Muscle layer of colon (tissue), 2 donors: Measurements from ENCODE around the gene ZNF423.
A peak's percentile ranks its signal among the peaks of the same experiment; 100 is the strongest.

Source experiments
- H3K27ac ChIP-seq: one replicate; pipeline ENCODE4 v1.7.0; 2013; ENCODE audit warnings: low read depth, mild to moderate bottlenecking, low read length, moderate library complexity
- H3K27me3 ChIP-seq, 2 donors: one replicate each; pipeline ENCODE4 v1.7.0; 2013; ENCODE audit warnings: low read length in 2 of 2, mild to moderate bottlenecking in 2 of 2; ENCODE audit not compliant: insufficient read depth in 2 of 2, control insufficient read depth in 1 of 2
- H3K36me3 ChIP-seq: one replicate; pipeline ENCODE4 v1.7.0; 2013; ENCODE audit warnings: mild to moderate bottlenecking, low read length; ENCODE audit not compliant: insufficient read depth
- H3K4me1 ChIP-seq: one replicate; pipeline ENCODE4 v1.7.0; 2013; ENCODE audit warnings: mild to moderate bottlenecking, low read length; ENCODE audit not compliant: insufficient read depth
- H3K4me3 ChIP-seq, 2 donors: one replicate each; pipeline ENCODE4 v1.7.0; 2013; ENCODE audit warnings: low read length in 2 of 2, low read depth in 1 of 2, mild to moderate bottlenecking in 1 of 2, moderate library complexity in 1 of 2
- H3K9ac ChIP-seq: one replicate; pipeline ENCODE4 v1.7.0; 2013; ENCODE audit warnings: low read length
- H3K9me3 ChIP-seq: one replicate; pipeline ENCODE4 v1.7.0; 2013; ENCODE audit warnings: mild to moderate bottlenecking, low read length
- donor health status: abdominal sarcoma.
- donor health status: Adenocarcinoma of cecum.

The ZNF423 gene

DNA sequence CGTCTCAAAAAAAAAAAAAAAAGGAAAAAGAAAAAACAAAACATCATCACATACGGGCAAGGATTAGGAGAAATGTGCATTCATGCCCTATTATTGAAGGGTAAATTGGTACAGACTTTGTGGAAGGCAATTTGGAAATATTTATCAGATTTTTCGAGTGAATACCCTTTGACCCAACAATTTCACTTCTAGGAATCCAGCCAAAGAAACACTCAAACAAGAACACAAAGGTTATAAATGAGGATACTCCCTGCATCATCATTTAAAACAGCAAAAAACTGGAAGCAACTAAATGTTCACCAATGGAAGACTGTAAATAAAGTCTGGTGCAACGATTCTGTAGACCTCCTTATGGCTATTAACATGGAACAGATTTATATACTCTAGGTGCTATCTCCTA lies 12.9 kb downstream of the ZNF423 start:
- H3K9me3 ChIP-seq: no peaks in the 10 kb centered on the region
- peaks cover 0 to 3% of the 10 kb centered on the region in 2 donors for H3K27me3 ChIP-seq
- no peak overlapping the region for H3K27ac ChIP-seq
- no peak overlapping the region for H3K4me3 ChIP-seq
- no peaks in the 10 kb centered on the region for H3K36me3 ChIP-seq
- H3K9ac ChIP-seq: no peak overlapping the region
- H3K4me1 ChIP-seq: peaks cover 11% of the 10 kb centered on the region

DNA sequence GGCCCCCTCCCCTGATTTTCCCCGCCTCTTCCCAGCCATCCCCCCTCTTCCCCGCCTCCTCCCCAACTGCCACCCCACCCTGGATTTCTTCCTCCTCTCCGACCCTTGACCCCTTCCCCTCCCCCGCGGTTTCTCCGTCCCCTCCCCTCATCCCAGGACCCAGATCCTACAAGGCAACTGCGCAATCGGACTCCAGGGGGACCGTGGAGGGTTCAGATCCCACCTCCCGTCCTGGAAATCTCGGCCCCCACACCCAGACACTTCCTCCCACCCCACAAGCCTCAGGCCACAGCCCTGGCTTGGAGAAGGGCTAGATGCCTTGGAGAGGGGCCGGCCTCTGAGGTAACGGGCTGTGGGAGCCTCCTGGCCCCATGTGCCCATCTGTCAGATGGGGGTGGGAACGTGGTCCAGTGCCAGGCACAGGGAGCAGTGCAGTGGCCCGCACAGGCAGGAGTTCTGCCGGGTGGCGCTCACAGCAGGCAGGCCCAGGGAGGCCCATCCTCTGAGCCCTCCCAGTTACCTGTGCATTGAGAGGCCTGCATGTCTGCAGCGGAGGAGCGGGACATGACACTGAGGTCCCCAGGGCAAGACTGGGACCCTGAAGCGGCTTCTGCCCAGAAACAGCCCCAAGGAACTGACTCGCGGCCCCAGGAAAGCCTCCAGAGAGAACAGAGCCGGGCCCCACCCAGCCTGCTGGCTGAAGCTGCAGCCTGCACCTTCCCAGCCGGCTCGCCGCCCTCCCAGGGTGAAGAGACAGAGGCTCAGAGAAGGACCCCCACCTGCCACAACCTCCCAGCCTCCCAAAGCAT lies 16.7 kb downstream of the ZNF423 start:
- H3K27me3 ChIP-seq: peaks cover 0 to 4% of the 10 kb centered on the region in 2 donors
- H3K9ac ChIP-seq: no peak overlapping the region
- H3K4me3 ChIP-seq: peak overlapping the region in 1 of 2 donors; percentile 29
- H3K36me3 ChIP-seq: no peaks in the 10 kb centered on the region
- H3K9me3 ChIP-seq: no peaks in the 10 kb centered on the region
- H3K27ac ChIP-seq: peak overlapping the region; percentile 49
- peaks cover 46% of the 10 kb centered on the region for H3K4me1 ChIP-seq

DNA sequence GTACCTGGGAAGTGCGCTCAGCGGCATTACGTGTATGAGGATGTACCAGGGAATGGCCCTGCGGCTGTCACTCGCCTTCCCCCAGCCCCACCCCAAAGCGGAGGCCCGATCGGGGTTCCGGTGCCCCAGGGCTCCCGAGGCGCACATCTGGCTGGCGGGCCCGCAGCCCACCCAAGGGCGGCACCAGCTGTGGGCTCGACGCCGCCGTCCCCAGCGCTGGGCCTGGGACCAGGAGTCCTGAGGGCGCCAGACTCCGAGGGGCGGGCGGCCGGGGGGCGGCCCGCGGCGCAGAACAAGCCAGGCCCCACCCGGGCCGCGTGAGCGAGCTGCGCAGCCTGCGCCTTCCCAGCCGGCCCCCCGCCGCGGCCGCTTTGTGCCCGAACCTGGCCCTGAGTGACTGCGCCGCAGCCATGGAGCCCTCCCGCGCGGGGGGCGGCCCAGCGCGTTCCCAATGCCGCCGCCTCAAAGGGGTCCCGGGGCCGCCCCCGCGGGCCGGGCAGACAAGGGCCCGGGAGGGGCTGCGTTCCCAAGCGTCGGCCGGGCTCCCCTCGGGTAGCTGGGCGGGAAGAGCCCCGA lies 17.4 kb downstream of the ZNF423 start:
- Histone ChIP-seq H3K9ac (no peak overlapping the region), H3K27ac (peak overlapping the region; percentile 49), H3K4me3 (peak overlapping the region in 1 of 2 donors; percentile 29), H3K36me3 (no peaks in the 10 kb centered on the region), H3K27me3 (peaks cover 0 to 4% of the 10 kb centered on the region in 2 donors), H3K4me1 (peaks cover 53% of the 10 kb centered on the region), H3K9me3 (no peaks in the 10 kb centered on the region)

DNA sequence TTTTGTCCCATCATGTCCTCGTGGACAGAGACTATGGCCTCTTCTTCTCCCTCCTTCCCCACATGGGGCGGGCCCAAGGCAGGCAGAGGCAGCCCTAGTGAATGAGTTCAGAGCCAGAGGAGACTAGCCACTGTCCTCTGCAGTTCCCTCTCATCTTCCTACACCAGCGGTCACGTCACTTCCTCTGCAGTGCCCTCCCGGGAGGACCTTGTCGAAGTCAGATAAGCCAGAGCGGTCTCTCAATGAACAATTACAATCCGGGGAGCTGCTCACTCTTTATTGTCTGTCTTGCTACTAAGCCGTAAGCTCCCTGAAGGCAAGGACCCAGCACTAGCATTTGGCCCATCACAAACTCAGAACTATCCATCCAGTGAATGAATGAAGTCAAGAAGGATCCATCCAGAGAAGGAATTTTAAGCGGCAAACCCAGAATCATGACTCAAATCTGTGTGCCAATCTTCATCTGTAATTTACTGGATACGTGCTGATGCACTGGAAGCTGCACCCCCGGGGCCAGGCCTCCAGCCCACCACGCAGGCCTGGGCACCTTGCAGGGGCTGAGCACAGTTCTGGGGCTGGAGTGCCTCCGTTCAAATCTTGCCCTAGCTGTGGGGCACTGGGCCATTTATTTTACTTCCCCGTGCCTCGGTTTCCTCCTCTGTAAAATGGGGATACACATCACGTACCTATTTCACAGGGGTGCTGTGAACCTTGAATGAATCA lies 18.1 kb downstream of the ZNF423 start:
- H3K4me1 ChIP-seq: peaks cover 60% of the 10 kb centered on the region
- H3K9ac ChIP-seq: no peak overlapping the region
- H3K36me3 ChIP-seq: no peaks in the 10 kb centered on the region
- peak overlapping the region; percentile 44 for H3K27ac ChIP-seq
- peak overlapping the region in 1 of 2 donors; percentile 29 for H3K4me3 ChIP-seq
- H3K27me3 ChIP-seq: peaks cover 0 to 4% of the 10 kb centered on the region in 2 donors
- H3K9me3 ChIP-seq: no peaks in the 10 kb centered on the region

DNA sequence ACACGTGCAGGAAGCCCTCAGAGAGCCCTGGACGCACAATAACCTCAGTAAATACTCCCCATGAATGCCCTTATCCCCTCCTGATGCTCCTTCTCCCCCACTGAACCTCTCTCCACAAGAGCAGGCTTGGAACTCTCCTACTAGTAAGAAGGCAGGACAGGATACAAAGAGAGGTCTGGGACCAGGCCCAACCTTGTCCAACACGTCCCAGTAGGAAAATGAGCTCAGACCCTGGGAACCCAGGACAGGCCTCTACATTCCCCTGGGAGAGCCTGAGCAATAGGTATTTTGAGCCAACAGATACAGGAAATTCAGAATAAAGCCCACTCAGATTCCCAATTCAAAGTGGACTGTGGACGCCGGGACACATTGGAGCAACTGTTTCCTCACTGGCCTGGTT lies 19.2 kb downstream of the ZNF423 start:
- Histone ChIP-seq H3K27me3 (peaks cover 0 to 4% of the 10 kb centered on the region in 2 donors), H3K4me3 (no peak overlapping the region), H3K36me3 (no peaks in the 10 kb centered on the region), H3K4me1 (peaks cover 66% of the 10 kb centered on the region), H3K27ac (peak overlapping the region; percentile 34), H3K9ac (no peak overlapping the region), H3K9me3 (no peaks in the 10 kb centered on the region)

DNA sequence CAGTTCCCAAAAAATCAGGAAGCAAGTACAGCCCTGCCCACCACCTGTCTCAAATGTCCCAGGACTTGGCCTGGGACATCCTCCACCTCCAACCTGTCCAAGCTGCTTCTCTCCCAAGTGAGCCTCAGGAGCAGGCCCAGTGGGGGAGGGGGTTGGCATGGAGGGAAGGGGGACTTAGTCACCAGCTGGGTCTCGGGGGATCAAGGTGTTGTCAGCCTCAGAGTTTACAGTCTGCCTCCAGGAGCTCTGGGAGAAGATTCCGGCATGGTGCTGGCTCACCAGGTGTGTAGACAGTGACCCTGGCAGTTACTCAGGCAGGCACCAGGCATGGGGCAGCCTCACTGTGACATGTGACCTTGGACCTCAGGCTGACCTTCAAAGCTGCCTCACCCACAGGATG lies 19.7 kb downstream of the ZNF423 start:
- Histone ChIP-seq H3K4me3 (no peak overlapping the region), H3K9ac (no peak overlapping the region), H3K27ac (peak overlapping the region; percentile 80), H3K36me3 (no peaks in the 10 kb centered on the region), H3K4me1 (peaks cover 66% of the 10 kb centered on the region), H3K9me3 (no peaks in the 10 kb centered on the region), H3K27me3 (peaks cover 0 to 4% of the 10 kb centered on the region in 2 donors)

DNA sequence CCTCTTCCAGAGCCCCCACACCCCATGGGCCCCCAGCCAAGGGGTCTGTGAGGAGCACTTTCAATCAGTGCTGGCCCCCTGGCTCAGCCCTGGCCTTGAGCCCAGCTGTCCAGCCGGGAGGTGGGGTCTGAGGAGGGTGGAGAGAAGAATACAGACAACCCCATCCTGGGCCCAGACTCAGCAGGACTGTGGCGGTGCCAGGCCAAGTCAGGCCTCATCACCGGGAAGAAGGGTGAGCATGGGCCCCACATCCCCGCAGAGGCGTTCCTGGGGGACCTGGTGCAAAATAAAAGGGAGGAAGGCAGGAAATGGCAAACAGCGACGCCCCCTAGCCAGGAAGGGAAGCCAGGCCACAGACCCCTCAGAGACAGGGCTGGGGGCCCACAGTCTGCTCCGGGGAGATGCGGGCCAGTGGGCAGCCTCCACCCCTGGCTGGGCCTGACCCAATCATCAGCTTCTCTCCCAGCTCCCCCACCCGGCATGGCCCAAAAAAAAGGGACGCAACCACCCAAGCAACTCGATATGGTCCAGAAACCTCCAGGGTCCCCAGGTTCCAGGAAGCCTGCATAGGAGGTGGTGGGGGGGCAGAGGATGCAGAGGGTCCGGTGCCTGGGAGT lies 20.6 kb downstream of the ZNF423 start:
- no peaks in the 10 kb centered on the region for H3K9me3 ChIP-seq
- peaks cover 66% of the 10 kb centered on the region for H3K4me1 ChIP-seq
- peak overlapping the region; percentile 80 for H3K27ac ChIP-seq
- H3K4me3 ChIP-seq: peak overlapping the region in 1 of 2 donors; percentile 15
- H3K36me3 ChIP-seq: no peaks in the 10 kb centered on the region
- no peak overlapping the region for H3K9ac ChIP-seq
- H3K27me3 ChIP-seq: peaks cover 0 to 4% of the 10 kb centered on the region in 2 donors

DNA sequence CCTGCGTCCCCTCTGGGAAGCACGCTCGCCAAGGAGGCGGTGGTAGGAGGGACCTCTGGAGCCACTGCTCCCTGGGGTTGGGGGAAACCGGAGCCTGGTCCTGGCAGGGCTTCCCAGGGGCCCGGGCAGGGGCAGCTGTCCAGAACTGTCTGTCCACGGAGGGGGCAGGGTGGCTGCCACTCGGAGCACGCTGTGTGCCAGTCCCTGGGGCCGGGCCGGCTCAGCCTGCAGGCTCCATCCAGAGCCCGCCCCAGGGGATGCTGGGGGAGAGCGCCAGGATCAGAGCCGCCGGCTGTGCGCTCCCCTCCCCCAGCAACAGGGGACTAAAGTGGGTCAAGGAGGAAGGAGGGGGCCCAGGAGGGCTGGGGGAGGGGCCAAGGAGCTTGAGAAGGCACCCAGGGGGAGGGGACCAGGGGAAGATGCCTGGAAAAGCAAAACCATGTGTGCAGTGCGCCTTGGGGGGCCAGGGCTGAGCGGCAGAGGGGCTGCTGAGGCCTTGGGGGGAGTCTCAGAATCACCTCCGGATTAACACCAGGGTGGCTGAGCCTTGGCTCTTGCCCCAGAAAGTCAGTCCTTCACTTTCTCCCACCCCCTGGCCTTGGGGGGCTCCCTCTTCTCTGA lies 21.3 kb downstream of the ZNF423 start:
- no peaks in the 10 kb centered on the region for H3K9me3 ChIP-seq
- H3K9ac ChIP-seq: no peak overlapping the region
- H3K4me3 ChIP-seq: peak overlapping the region in 1 of 2 donors; percentile 15
- H3K27ac ChIP-seq: peak overlapping the region; percentile 80
- H3K27me3 ChIP-seq: peaks cover 0 to 4% of the 10 kb centered on the region in 2 donors
- peaks cover 66% of the 10 kb centered on the region for H3K4me1 ChIP-seq
- no peaks in the 10 kb centered on the region for H3K36me3 ChIP-seq

DNA sequence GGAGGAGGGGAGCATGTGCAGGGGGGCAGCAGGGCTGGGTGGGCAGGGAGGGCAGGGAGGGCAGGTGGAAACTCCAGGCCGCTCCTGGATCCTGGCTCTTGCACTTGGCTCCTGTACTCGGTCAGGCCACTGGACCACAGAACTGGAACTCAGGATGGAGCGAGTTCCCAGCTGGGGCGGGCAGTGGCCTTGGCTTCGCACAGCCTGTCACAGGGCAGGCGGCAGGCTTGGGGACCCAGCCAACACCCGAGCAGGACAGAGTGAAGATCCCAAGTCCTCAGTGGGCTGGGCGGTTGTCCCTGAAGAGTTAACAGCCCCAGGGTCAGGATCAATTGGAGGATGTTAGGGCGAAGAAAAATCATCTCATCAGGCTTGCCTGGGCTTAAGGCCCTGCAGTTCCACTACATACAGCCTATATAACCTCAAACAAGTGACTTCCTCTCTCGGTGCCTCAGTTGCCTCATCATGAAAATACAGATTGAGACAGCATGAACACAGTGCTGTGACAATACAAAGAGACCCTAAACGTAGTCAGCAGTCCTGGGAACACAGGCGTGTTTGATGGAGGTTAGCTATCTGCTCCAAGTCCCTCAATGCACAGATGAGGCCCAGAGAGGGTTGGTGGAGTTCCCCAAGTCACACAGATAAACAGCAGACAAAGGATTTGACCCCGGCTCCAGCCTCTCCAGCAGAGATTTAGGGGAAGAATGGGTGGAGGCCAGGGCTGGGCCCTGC lies 21.9 kb downstream of the ZNF423 start:
- H3K4me1 ChIP-seq: peaks cover 60% of the 10 kb centered on the region
- H3K9me3 ChIP-seq: no peaks in the 10 kb centered on the region
- H3K4me3 ChIP-seq: no peak overlapping the region
- no peaks in the 10 kb centered on the region for H3K36me3 ChIP-seq
- H3K27ac ChIP-seq: peak overlapping the region; percentile 80
- no peak overlapping the region for H3K9ac ChIP-seq
- H3K27me3 ChIP-seq: peaks cover 0 to 4% of the 10 kb centered on the region in 2 donors

DNA sequence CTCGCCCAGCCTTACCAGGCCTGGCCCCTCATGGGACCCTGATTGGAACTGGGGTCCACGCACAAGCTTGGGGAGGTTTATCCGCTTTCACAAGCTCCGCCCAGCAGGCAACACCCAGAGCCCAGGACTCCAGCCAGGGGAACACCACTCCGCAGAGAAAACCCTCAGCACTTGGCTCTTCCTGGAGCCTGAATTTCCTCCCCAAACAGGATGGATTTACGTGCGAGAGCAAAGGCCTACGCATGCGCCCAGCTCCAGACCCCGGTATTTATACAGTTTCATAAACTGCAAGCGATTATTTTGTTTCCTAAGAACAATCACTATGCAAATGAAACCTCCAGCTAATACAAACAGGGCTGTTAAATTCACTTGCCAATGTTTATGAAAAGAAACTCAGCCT lies 22.8 kb downstream of the ZNF423 start:
- Histone ChIP-seq H3K27me3 (peaks cover 0 to 2% of the 10 kb centered on the region in 2 donors), H3K36me3 (no peaks in the 10 kb centered on the region), H3K27ac (peak overlapping the region; percentile 80), H3K9me3 (no peaks in the 10 kb centered on the region), H3K9ac (peak overlapping the region; percentile 15), H3K4me3 (peak overlapping the region; percentile 7 to 26), H3K4me1 (peaks cover 65% of the 10 kb centered on the region)
